ENCODE data around the gene SERPINA4.

The SERPINA4 gene

GRCh38 chr14:94536836-94537235 is 24.4 kb upstream of the SERPINA4 start:
- no peak overlapping the region for H3K4me3 ChIP-seq (ENCODE audit: low read depth, low read length)
- no peak for TF ChIP-seq CTCF (IDR thresholded peaks at IDR 0.05; ENCODE audit: low read depth, low read length)

GRCh38 chr14:94538070-94538740 is 23.0 kb upstream of the SERPINA4 start:
- no peak for TF ChIP-seq CTCF (IDR thresholded peaks at IDR 0.05; ENCODE audit: low read depth, low read length)

GRCh38 chr14:94539181-94539580 is 22.1 kb upstream of the SERPINA4 start:
- TF ChIP-seq CTCF (IDR thresholded peaks at IDR 0.05; ENCODE audit: low read depth, low read length) = no peak
- H3K4me3 ChIP-seq (ENCODE audit: low read depth, low read length) = no peak overlapping the region

More at GRCh38 chr14:94538070-94538740, 23.0 kb upstream of the SERPINA4 start:
- H3K4me3 ChIP-seq (ENCODE audit: low read depth, low read length) = no peak overlapping the region

DNA sequence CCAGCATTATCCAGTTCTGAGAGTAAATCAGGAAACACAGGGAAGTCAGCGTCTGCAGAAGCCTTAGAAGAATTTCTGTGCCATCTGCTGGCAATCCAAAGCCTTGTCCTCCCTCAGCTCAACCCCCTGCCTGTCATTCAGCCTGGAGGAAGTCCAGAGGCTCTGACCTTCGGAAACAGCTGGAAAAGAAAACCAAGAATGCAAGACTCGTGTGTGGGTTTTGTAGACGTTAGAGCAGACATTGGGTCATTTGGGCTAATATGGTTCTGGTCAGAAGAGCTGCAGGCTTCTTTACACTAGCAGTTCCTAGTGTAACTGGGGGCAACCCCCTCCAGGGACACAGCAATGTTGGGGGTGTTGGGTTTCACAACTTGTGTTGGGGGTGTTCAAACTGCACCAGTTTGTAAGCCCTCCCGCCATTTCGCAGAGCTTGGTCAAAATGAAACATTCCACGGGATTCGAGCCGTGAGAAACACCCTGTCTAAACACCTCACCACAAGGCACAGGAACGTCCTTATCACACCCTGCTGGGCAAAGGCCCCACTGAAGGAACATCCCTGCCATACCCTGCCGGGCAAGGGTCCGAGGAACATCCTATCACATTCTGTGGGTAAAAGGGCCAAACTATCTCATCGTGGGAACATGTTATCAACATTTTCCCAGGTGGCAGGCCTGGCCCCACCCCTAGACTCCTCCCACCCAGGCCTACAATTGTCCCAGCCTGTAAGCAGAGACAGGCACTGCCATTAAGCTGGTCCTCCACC is 21.0 kb upstream of the SERPINA4 start:
- TF ChIP-seq CTCF (IDR thresholded peaks at IDR 0.05; ENCODE audit: low read depth, low read length) = no peak
- H3K4me3 ChIP-seq (ENCODE audit: low read depth, low read length) = no peak overlapping the region

GRCh38 chr14:94541234-94541975 is 19.8 kb upstream of the SERPINA4 start:
- TF ChIP-seq CTCF (IDR thresholded peaks at IDR 0.05; ENCODE audit: low read depth, low read length) = no peak
- H3K4me3 ChIP-seq (ENCODE audit: low read depth, low read length) = no peak overlapping the region

- no peak for TF ChIP-seq CTCF (IDR thresholded peaks at IDR 0.05; ENCODE audit: low read depth, low read length)
- H3K4me3 ChIP-seq (ENCODE audit: low read depth, low read length) = no peak overlapping the region
Measured at GRCh38 chr14:94542111-94542810, 19.0 kb upstream of the SERPINA4 start.

All from WI38 (cell line).